ENCODE measurements around the gene RAB2B.

The RAB2B gene

DNA sequence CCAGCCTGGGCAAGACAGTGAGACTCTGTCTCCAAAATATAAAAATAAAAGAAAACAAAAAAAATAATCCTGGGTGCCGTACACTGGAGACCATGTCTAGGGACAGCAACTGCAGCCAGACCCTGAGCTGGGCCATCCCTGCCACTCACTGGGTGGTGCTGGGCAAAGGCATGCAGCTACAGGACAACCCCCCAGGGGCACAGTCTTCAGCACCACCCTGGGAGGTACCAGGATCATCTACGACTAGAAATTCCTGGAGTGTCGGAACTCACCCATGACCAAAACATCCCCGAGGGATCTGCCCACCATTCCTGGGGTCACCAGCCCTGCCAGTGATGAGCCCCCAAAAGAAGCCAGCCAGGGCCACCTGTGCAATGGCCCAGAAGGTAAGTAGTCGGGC lies 57.2 kb downstream of the RAB2B start:
- no peaks in the 10 kb centered on the region for H4K20me1 ChIP-seq (ENCODE audit: control insufficient read depth, insufficient read depth, low read depth, low read length)
- peaks cover 74% of the 10 kb centered on the region for H3K36me3 ChIP-seq (ENCODE audit: control insufficient read depth, low read length)
- H3K27me3 ChIP-seq (ENCODE audit: control insufficient read depth, low read length) = no peaks in the 10 kb centered on the region
- no peaks in the 10 kb centered on the region for H3F3A ChIP-seq (ENCODE audit: control insufficient read depth, insufficient read depth)
- H3K4me1 ChIP-seq (ENCODE audit: control insufficient read depth, low read length) = no peaks in the 10 kb centered on the region
- H3K4me3 ChIP-seq (ENCODE audit: low read length) = no peak overlapping the region
- no peak overlapping the region for H3K4me2 ChIP-seq (ENCODE audit: low read length)
- H3K79me2 ChIP-seq (ENCODE audit: control insufficient read depth, low read length) = 0 out of 2 replicates have a peak, but pooled peaks cover 2% of the 10 kb centered on the region
- TF ChIP-seq EZH2phosphoT487 (IDR thresholded peaks at IDR 0.05; ENCODE audit: borderline replicate concordance, low read length) (no peak), CTCF (IDR thresholded peaks at IDR 0.05; ENCODE audit: low read depth, low read length, poor library complexity, severe bottlenecking) (no peak)
- no peaks in the 10 kb centered on the region for H3K9me3 ChIP-seq (ENCODE audit: control insufficient read depth, insufficient read depth, low read length)
- no peaks in the 10 kb centered on the region for H3K9me2 ChIP-seq (replicated peaks; ENCODE audit: control insufficient read depth, low read length)
- no peak overlapping the region for H3K27ac ChIP-seq (ENCODE audit: low read depth, low read length)

- Histone ChIP-seq H3K4me1 (ENCODE audit: control insufficient read depth, low read length) (no peaks in the 10 kb centered on the region), H3F3A (ENCODE audit: control insufficient read depth, insufficient read depth) (no peaks in the 10 kb centered on the region), H3K9me3 (ENCODE audit: control insufficient read depth, insufficient read depth, low read length) (no peaks in the 10 kb centered on the region), H3K9me2 (replicated peaks; ENCODE audit: control insufficient read depth, low read length) (no peaks in the 10 kb centered on the region), H3K79me2 (ENCODE audit: control insufficient read depth, low read length) (no peaks in the 10 kb centered on the region), H3K4me3 (ENCODE audit: low read length) (no peak overlapping the region), H3K27ac (ENCODE audit: low read depth, low read length) (no peak overlapping the region), H4K20me1 (ENCODE audit: control insufficient read depth, insufficient read depth, low read depth, low read length) (no peaks in the 10 kb centered on the region), H3K27me3 (ENCODE audit: control insufficient read depth, low read length) (no peaks in the 10 kb centered on the region), H3K4me2 (ENCODE audit: low read length) (no peak overlapping the region), H3K36me3 (ENCODE audit: control insufficient read depth, low read length) (peaks cover 76% of the 10 kb centered on the region)
- TF ChIP-seq CTCF (IDR thresholded peaks at IDR 0.05; ENCODE audit: low read depth, low read length, poor library complexity, severe bottlenecking) (no peak), EZH2phosphoT487 (IDR thresholded peaks at IDR 0.05; ENCODE audit: borderline replicate concordance, low read length) (no peak)
Measured at GRCh38 chr14:21415329-21415728, 61.4 kb downstream of the RAB2B start.

DNA sequence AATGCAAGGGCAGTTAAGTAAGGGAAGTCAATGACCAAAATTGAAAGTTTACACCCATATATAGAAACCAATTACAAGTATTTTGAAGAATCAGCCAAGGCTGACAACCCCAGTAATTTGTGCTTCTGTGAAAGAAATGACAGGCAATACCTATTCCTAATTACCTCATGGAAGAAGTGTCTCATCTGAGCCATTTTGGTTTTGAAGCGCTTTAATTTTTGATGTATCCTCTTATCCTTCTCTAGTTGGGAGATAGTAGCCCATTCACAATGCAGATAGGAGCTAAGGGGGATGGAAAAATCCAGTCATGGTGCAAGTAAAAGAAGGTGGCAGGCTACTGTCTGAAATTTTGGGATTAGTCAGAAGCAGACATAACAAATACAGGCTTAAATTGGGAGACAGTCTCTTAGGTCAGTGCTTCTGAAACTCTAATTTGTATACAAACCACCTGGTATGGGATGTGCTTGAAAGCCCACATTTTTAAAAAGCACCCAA lies 62.6 kb downstream of the RAB2B start:
- Histone ChIP-seq H3K9me3 (ENCODE audit: control insufficient read depth, insufficient read depth, low read length) (no peaks in the 10 kb centered on the region), H3K4me1 (ENCODE audit: control insufficient read depth, low read length) (no peaks in the 10 kb centered on the region), H3F3A (ENCODE audit: control insufficient read depth, insufficient read depth) (no peaks in the 10 kb centered on the region; the same call in 1 of the 2 replicates), H4K20me1 (ENCODE audit: control insufficient read depth, insufficient read depth, low read depth, low read length) (no peaks in the 10 kb centered on the region), H3K27ac (ENCODE audit: low read depth, low read length) (no peak overlapping the region), H3K9me2 (replicated peaks; ENCODE audit: control insufficient read depth, low read length) (no peaks in the 10 kb centered on the region), H3K27me3 (ENCODE audit: control insufficient read depth, low read length) (no peaks in the 10 kb centered on the region), H3K36me3 (ENCODE audit: control insufficient read depth, low read length) (peaks cover 79% of the 10 kb centered on the region), H3K4me2 (ENCODE audit: low read length) (no peak overlapping the region), H3K4me3 (ENCODE audit: low read length) (no peak overlapping the region), H3K79me2 (ENCODE audit: control insufficient read depth, low read length) (no peaks in the 10 kb centered on the region)
- TF ChIP-seq EZH2phosphoT487 (IDR thresholded peaks at IDR 0.05; ENCODE audit: borderline replicate concordance, low read length) (no peak), CTCF (IDR thresholded peaks at IDR 0.05; ENCODE audit: low read depth, low read length, poor library complexity, severe bottlenecking) (no peak)
